CD4-positive, alpha-beta T cell (primary cell): Measurements from ENCODE around the gene ZBED2. TPM values are rescaled to one million over a fixed set of nuclear protein-coding genes. Genes with fewer than 3 reads are reported as not detected.

Experiments
- ATAC-seq: fragments of 200-7000 bp; cut with Tn5 transposase; one replicate; pipeline ENCODE4 v1.10.0; 2022; ENCODE audit warnings: mild to moderate bottlenecking; ENCODE audit not compliant: poor library complexity
- CTCF ChIA-PET: fragments of 350-600 bp; sonication (Branson Sonifier 250); formaldehyde crosslinking; loops from one replicate; lab custom pipeline; 2021; ENCODE audit warnings: antibody characterized with exemption, inconsistent platforms; lab: Charles Lee
- POLR2A ChIA-PET: fragments of 350-600 bp; sonication (Branson Sonifier 250); formaldehyde crosslinking; loops from one replicate; lab custom pipeline; 2021; ENCODE audit warnings: antibody characterized with exemption, inconsistent platforms; lab: Charles Lee
- DNase-seq, 14 experiments: peaks; one replicate each; pipeline ENCODE4 v3.0.0-alpha.2; 2013 to 2020; ENCODE audit warnings: mixed read lengths in 2 of 14
- H3K27ac ChIP-seq, 2 donors: one replicate each; pipeline versions ENCODE4 v1.5.1 to v1.7.0; 2013; ENCODE audit warnings: low read length in 2 of 2, low read depth in 1 of 2, mild to moderate bottlenecking in 1 of 2
- H3K27me3 ChIP-seq, 2 experiments: 1 replicate in 1 of 2; 2 replicates in 1 of 2; pipeline versions ENCODE4 v1.6.1 to v1.7.0; 2013; ENCODE audit warnings: low read length in 2 of 2, control low read depth in 1 of 2, mild to moderate bottlenecking in 1 of 2, moderate library complexity in 1 of 2; ENCODE audit not compliant: insufficient read depth in 2 of 2, control insufficient read depth in 1 of 2
- H3K36me3 ChIP-seq: one replicate; pipeline ENCODE4 v1.6.1; 2013; ENCODE audit warnings: low read length, control low read depth; ENCODE audit not compliant: insufficient read depth
- H3K4me1 ChIP-seq: one replicate; pipeline ENCODE4 v1.6.1; 2013; ENCODE audit warnings: low read length, control low read depth; ENCODE audit not compliant: insufficient read depth
- H3K4me3 ChIP-seq: one replicate; pipeline ENCODE4 v1.5.1; 2013; ENCODE audit warnings: mild to moderate bottlenecking, low read length, moderate library complexity
- H3K9me3 ChIP-seq, 2 experiments: 1 replicate in 1 of 2; 2 replicates in 1 of 2; pipeline versions ENCODE4 v1.6.1 to v1.7.0; 2013; ENCODE audit warnings: low read length in 2 of 2, mild to moderate bottlenecking in 2 of 2, control low read depth in 1 of 2, moderate library complexity in 1 of 2; ENCODE audit not compliant: control insufficient read depth in 1 of 2, insufficient read depth in 1 of 2
- H3K27ac Mint-ChIP-seq: one replicate; pipeline ENCODE4 v1.8.0; 2020; ENCODE audit warnings: mixed read lengths
- H3K27me3 Mint-ChIP-seq: one replicate; pipeline ENCODE4 v1.8.0; 2021; ENCODE audit warnings: mixed read lengths
- H3K36me3 Mint-ChIP-seq: one replicate; pipeline ENCODE4 v1.8.0; 2021; ENCODE audit warnings: low read depth, mixed read lengths
- H3K4me1 Mint-ChIP-seq: one replicate; pipeline ENCODE4 v1.8.0; 2021; ENCODE audit warnings: low read depth, mixed read lengths
- H3K4me3 Mint-ChIP-seq: one replicate; pipeline ENCODE4 v1.8.0; 2020; ENCODE audit warnings: mild to moderate bottlenecking, mixed read lengths
- H3K9me3 Mint-ChIP-seq: one replicate; pipeline ENCODE4 v1.8.0; 2020; ENCODE audit warnings: mixed read lengths
- intact Hi-C, 2 experiments: fragments of 100-400 bp; cut with DNase I in 1 of 2; cut with micrococcal nuclease in 1 of 2; formaldehyde crosslinking; loops; one replicate each; pipeline versions ENCODE4 v1.15.1 to v1.9.0; 2023 to 2025; cut with DNase I, micrococcal nuclease
- total RNA-seq, 174 experiments: library from RNA in 2 of 174; stranded (reverse) in 2 of 174; gene quantifications; one replicate each; pipeline ENCODE4 v1.2.3 and lab custom pipeline; 2021 to 2026
- TF ChIP-seq, protein P1 (sequence below): fragments of 200-600 bp; IDR thresholded peaks from one replicate; pipeline ENCODE4 v1.8.0; 2022; ENCODE audit warnings: antibody characterized with exemption, mild to moderate bottlenecking

The ZBED2 gene
- total RNA-seq, 2 experiments from 2014 or later, result 0.11 TPM; not detected in 1

DNA sequence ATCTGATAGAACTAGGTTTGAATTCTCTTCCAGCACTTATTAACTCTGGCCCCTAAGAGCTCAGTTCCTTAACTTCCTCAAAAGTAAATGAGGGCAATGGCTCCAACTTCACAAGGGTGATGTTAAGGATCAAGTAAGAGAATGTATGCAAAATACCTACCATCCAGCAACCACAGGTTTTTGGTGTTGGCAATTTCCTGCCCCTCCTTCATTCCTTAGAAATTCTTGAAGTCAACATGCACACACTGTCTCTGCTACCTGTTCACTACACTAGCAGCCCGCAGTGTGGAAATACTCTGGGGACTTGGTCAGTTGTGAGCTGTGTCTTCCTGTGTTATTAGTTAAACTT lies 5.0 kb downstream of the ZBED2 start:
- Histone ChIP-seq H3K27ac (no peak overlapping the region), H3K4me1 (peaks cover 18% of the 10 kb centered on the region), H3K36me3 (peaks cover 66% of the 10 kb centered on the region), H3K9me3 (no peaks in the 10 kb centered on the region), H3K4me3 (no peak overlapping the region), H3K27me3 (no peaks in the 10 kb centered on the region)
- H3K4me1 Mint-ChIP-seq, result peaks cover 47% of the 10 kb centered on the region
- no peaks in the 10 kb centered on the region for H3K27me3 Mint-ChIP-seq
- peaks cover 95% of the 10 kb centered on the region for H3K36me3 Mint-ChIP-seq
- ATAC-seq (no peak), DNase-seq (no peak)
- no peak overlapping the region for H3K4me3 Mint-ChIP-seq
- ChIA-PET CTCF (interaction anchor here (1.0 kb wide), 1 partner anchor 26 kb away, joined by 4 read pairs; no protein-coding TSS in a partner anchor), POLR2A (interaction anchor here (0.9 to 1.8 kb wide), 3 partner anchors 16 to 26 kb away, joined by 3 to 4 read pairs (median 3); no protein-coding TSS in a partner anchor)
- intact Hi-C loops, result no loop called here
- TF ChIP-seq, protein P1, sequence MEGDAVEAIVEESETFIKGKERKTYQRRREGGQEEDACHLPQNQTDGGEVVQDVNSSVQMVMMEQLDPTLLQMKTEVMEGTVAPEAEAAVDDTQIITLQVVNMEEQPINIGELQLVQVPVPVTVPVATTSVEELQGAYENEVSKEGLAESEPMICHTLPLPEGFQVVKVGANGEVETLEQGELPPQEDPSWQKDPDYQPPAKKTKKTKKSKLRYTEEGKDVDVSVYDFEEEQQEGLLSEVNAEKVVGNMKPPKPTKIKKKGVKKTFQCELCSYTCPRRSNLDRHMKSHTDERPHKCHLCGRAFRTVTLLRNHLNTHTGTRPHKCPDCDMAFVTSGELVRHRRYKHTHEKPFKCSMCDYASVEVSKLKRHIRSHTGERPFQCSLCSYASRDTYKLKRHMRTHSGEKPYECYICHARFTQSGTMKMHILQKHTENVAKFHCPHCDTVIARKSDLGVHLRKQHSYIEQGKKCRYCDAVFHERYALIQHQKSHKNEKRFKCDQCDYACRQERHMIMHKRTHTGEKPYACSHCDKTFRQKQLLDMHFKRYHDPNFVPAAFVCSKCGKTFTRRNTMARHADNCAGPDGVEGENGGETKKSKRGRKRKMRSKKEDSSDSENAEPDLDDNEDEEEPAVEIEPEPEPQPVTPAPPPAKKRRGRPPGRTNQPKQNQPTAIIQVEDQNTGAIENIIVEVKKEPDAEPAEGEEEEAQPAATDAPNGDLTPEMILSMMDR, result no peak
- H3K9me3 Mint-ChIP-seq, result no peaks in the 10 kb centered on the region
- H3K27ac Mint-ChIP-seq, result no peak overlapping the region

DNA sequence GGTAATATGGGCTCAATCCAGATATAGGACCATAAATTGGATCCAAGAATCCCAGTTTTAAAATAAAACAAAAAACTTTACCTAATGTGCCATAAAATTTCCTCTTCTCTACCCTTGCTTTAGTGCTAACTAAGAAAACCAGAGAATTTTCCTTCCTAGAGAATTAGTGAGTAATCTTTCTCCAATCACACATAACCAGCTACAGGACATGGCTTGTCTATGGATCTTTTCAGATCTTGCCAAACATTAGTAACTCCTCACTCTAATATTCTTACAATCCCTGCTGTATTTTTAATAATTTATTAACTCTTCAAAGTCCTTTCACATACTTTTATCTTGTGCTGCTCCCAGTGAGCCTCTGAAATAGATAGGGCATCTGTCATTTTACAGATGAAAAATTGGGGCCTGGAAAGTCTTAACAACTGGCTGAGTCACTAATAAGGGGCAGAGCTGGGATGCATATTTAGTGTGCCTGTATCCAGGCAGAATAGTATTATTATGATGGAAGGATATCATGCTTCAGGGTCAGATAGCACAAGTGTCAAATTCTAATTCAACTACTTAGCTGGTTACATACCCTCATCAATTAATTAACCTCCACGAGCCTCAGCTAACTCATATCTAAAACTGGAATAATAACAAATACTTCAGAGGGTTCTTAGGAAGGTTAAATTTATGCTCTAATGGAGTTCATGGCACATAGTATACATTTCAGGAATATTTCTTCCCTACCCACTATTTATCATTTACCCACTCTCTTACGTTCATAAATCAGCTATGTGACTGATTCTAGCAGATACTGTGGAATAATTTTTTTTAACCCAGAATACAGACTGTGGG lies 5.6 kb downstream of the ZBED2 start:
- peaks cover 13% of the 10 kb centered on the region for H3K4me1 ChIP-seq
- H3K27ac ChIP-seq, result no peak overlapping the region
- H3K27me3 ChIP-seq, result no peaks in the 10 kb centered on the region
- CTCF ChIA-PET, result interaction anchor here (0.8 to 2.2 kb wide), 4 partner anchors 12 to 27 kb away, joined by 3 to 7 read pairs (median 4); no protein-coding TSS in a partner anchor
- Mint-ChIP-seq H3K27ac (no peak overlapping the region), H3K4me3 (no peak overlapping the region), H3K36me3 (peaks cover 95% of the 10 kb centered on the region), H3K9me3 (no peaks in the 10 kb centered on the region), H3K27me3 (no peaks in the 10 kb centered on the region), H3K4me1 (peaks cover 41% of the 10 kb centered on the region)
- ATAC-seq (no peak), DNase-seq (no peak)
- intact Hi-C loops, result no loop called here
- POLR2A ChIA-PET, result interaction anchor here (0.9 to 1.8 kb wide), 2 partner anchors 21 to 27 kb away, joined by 3 to 4 read pairs; no protein-coding TSS in a partner anchor
- TF ChIP-seq, protein P1, result no peak
- H3K4me3 ChIP-seq, result no peak overlapping the region
- no peaks in the 10 kb centered on the region for H3K9me3 ChIP-seq
- peaks cover 66% of the 10 kb centered on the region for H3K36me3 ChIP-seq

- TF ChIP-seq, protein P1, result no peak
- H3K36me3 ChIP-seq, result peaks cover 65% of the 10 kb centered on the region
- Mint-ChIP-seq H3K4me1 (peaks cover 39% of the 10 kb centered on the region), H3K36me3 (peaks cover 95% of the 10 kb centered on the region), H3K27ac (peak overlapping the region; percentile 1), H3K9me3 (no peaks in the 10 kb centered on the region), H3K4me3 (no peak overlapping the region), H3K27me3 (no peaks in the 10 kb centered on the region)
- CTCF ChIA-PET, result interaction anchor here (0.6 to 2.2 kb wide), 3 partner anchors 11 to 702 kb away, joined by 3 to 7 read pairs (median 3); no protein-coding TSS in a partner anchor
- POLR2A ChIA-PET, result no interaction called here
- H3K4me1 ChIP-seq, result peaks cover 3% of the 10 kb centered on the region
- H3K27ac ChIP-seq, result no peak overlapping the region
- no peak overlapping the region for H3K4me3 ChIP-seq
- H3K27me3 ChIP-seq, result no peaks in the 10 kb centered on the region
- intact Hi-C loops, result no loop called here
- DNase-seq (no peak), ATAC-seq (no peak)
- H3K9me3 ChIP-seq, result no peaks in the 10 kb centered on the region
These were observed 6.6 kb downstream of the ZBED2 start for GRCh38 chr3:111588527-111588926.
